Osteoblast (primary cell): ENCODE data around the gene KRTAP9-7. TPM values are rescaled to one million over a fixed set of nuclear protein-coding genes. Genes with fewer than 3 reads are reported as not detected.

Experiments used
- DNase-seq: peaks from one replicate; pipeline ENCODE4 v3.0.0; 2011; ENCODE audit warnings: low spot score, mixed read lengths; ENCODE audit not compliant: insufficient read length; ENCODE audit errors: missing footprints
- H2AFZ ChIP-seq: 2 replicates; pipeline ENCODE4 v1.6.0; 2011; ENCODE audit warnings: mild to moderate bottlenecking, low read length
- H3K27ac ChIP-seq: 2 replicates; pipeline ENCODE4 v1.5.1; 2011; ENCODE audit warnings: mild to moderate bottlenecking, low read depth, low read length, moderate library complexity
- H3K27me3 ChIP-seq: 2 replicates; pipeline ENCODE4 v1.6.0; 2012; ENCODE audit warnings: mild to moderate bottlenecking, control low read depth, inconsistent platforms, low read length, moderate library complexity; ENCODE audit not compliant: insufficient read depth
- H3K36me3 ChIP-seq: 2 replicates; pipeline ENCODE4 v1.5.1; 2011; ENCODE audit warnings: mild to moderate bottlenecking, low read length, control low read depth, moderate library complexity; ENCODE audit not compliant: insufficient read depth
- H3K4me1 ChIP-seq: 2 replicates; pipeline ENCODE4 v1.5.1; 2011; ENCODE audit warnings: mild to moderate bottlenecking, low read length, control low read depth, moderate library complexity; ENCODE audit not compliant: insufficient read depth
- H3K4me2 ChIP-seq: 2 replicates; pipeline ENCODE4 v1.6.0; 2011; ENCODE audit warnings: mild to moderate bottlenecking, low read length; ENCODE audit not compliant: insufficient read depth
- H3K4me3 ChIP-seq: fragments of 200-600 bp; sonication (generic); 3 replicates; pipeline ENCODE4 v1.5.1; 2012; ENCODE audit warnings: mild to moderate bottlenecking, low read length, inconsistent platforms; ENCODE audit not compliant: insufficient read depth
- H3K79me2 ChIP-seq: 2 replicates; pipeline ENCODE4 v1.6.0; 2012; ENCODE audit warnings: mild to moderate bottlenecking, low read length, control low read depth, inconsistent platforms; ENCODE audit not compliant: insufficient read depth
- H3K9me3 ChIP-seq: 2 replicates; pipeline ENCODE4 v1.5.1; 2011; ENCODE audit warnings: low read depth, low read length, control low read depth
- H4K20me1 ChIP-seq: 2 replicates; pipeline ENCODE4 v1.6.0; 2012; ENCODE audit warnings: mild to moderate bottlenecking, low read length, control low read depth; ENCODE audit not compliant: insufficient read depth
- total RNA-seq: library from RNA; depleted of rRNA; stranded (reverse); fragments of >200 nt; gene quantifications from 2 replicates; pipeline ENCODE4 v1.2.3, GENCODE V29; 2012
- TF ChIP-seq, protein P1 (sequence below): IDR thresholded peaks from 2 replicates; pipeline ENCODE4 v1.5.1; 2011; ENCODE audit warnings: mild to moderate bottlenecking, low read depth, low read length, moderate library complexity; ENCODE audit errors: extremely low read depth

Gene KRTAP9-7
- total RNA-seq, 1 donor: not detected

DNA sequence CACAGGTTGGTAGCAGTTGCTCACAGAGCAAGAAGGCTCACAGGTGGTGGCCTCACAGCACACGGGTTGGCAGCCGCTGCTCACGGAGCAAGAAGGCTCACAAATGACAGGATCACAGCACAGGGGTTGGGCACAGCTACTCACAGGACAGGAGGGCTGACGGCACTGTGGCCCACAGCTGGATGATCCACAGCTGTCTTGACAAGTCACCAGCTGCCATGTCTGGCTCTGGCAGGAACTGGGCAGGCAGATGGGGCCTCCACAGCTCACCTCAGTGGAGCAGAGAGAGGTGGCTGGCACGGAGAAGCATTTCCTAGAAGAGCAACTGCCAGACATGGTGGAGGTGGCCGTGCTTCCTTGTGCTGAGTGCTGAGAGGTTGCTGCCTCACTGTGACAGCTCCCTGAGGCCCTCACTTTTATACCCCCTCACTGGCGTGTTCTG is 33.4 kb downstream of the KRTAP9-7 start, which contains the start of gene KRTAP16-1:
KRTAP16-1 (minus strand) TSS at position 392 of the 442 bp plus-strand sequence; CDS start at position 336, 56 bp downstream.
- no peaks in the 10 kb centered on the region for H3K36me3 ChIP-seq
- no peak for DNase-seq
- H3K27me3 ChIP-seq: no peaks in the 10 kb centered on the region
- peak within 1 kb of the TSS; percentile 83 for H2AFZ ChIP-seq
- peaks cover 11% of the 10 kb centered on the region for H3K4me1 ChIP-seq
- peak within 1 kb of the TSS; percentile 38 for H3K4me3 ChIP-seq
- no peaks in the 10 kb centered on the region for H3K79me2 ChIP-seq
- no peaks in the 10 kb centered on the region for H3K9me3 ChIP-seq
- no peak within 1 kb of the TSS for H3K27ac ChIP-seq
- no peaks in the 10 kb centered on the region for H4K20me1 ChIP-seq
- TF ChIP-seq, protein P1, sequence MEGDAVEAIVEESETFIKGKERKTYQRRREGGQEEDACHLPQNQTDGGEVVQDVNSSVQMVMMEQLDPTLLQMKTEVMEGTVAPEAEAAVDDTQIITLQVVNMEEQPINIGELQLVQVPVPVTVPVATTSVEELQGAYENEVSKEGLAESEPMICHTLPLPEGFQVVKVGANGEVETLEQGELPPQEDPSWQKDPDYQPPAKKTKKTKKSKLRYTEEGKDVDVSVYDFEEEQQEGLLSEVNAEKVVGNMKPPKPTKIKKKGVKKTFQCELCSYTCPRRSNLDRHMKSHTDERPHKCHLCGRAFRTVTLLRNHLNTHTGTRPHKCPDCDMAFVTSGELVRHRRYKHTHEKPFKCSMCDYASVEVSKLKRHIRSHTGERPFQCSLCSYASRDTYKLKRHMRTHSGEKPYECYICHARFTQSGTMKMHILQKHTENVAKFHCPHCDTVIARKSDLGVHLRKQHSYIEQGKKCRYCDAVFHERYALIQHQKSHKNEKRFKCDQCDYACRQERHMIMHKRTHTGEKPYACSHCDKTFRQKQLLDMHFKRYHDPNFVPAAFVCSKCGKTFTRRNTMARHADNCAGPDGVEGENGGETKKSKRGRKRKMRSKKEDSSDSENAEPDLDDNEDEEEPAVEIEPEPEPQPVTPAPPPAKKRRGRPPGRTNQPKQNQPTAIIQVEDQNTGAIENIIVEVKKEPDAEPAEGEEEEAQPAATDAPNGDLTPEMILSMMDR: no peak
- H3K4me2 ChIP-seq: peak within 1 kb of the TSS; percentile 32

DNA sequence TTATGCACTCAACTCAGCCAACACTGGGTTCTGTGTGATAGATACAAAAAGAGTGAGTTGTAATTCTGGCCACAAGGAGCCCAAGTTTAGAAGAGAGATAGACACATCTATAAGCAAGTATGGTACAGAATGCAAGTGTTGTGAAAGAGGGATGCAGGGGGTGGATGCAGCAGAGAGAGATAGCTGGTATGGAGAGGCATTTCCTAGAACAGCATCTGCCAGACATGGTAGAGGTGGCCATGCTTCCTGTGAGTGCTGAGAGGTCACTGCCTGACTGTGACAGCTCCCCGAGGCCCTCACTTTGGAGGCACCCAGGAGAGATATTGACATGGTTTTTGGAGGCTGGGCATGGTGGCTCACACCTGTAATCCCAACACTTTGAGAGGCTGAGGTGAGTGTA is 35.6 kb downstream of the KRTAP9-7 start:
- Histone ChIP-seq H3K9me3 (no peaks in the 10 kb centered on the region), H3K27ac (no peak overlapping the region), H2AFZ (no peak overlapping the region), H3K27me3 (no peaks in the 10 kb centered on the region), H3K4me2 (no peak overlapping the region), H3K4me3 (no peak overlapping the region), H3K4me1 (peaks cover 16% of the 10 kb centered on the region), H3K79me2 (no peaks in the 10 kb centered on the region), H4K20me1 (no peaks in the 10 kb centered on the region), H3K36me3 (no peaks in the 10 kb centered on the region)
- no peak for DNase-seq
- TF ChIP-seq, protein P1: no peak

DNA sequence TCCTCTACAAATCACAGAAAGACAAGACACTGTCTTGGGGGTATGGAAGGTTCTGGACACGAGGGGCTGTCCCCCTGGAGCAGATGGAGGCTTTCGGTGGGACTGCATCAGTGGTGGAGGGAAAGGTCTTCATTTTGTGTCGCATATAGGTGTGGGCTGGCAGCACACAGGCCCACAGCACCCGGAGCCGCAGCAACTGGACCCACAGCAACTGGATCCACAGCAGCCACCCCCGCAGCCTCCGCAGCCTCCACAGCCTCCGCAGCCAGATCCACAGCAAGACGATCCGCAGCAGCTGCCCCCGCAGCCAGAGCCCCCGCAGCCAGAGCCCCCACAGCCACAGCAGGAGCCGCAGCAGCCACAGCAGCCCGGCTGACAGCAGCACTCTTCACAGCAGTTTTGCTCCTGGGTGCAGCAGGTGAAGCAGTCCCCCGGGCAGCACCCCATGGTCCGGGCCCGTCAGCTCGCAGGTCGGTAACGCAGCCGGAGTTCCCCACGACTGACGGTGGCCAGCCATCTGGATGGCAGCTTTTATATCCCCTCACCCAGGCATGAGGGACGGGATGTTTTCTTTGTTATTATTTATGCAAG is 39.8 kb downstream of the KRTAP9-7 start, which contains the start of gene KRTAP17-1:
KRTAP17-1 (minus strand) TSS at position 507 of the 591 bp plus-strand sequence; CDS start at position 447, 60 bp downstream.
- Histone ChIP-seq H3K4me3 (peak within 1 kb of the TSS; percentile 43), H3K9me3 (no peaks in the 10 kb centered on the region), H2AFZ (peak within 1 kb of the TSS; percentile 74), H4K20me1 (no peaks in the 10 kb centered on the region), H3K4me2 (peak within 1 kb of the TSS; percentile 28), H3K27ac (no peak within 1 kb of the TSS), H3K36me3 (no peaks in the 10 kb centered on the region), H3K4me1 (peaks cover 6% of the 10 kb centered on the region), H3K79me2 (no peaks in the 10 kb centered on the region), H3K27me3 (no peaks in the 10 kb centered on the region)
- DNase-seq: no peak
- TF ChIP-seq, protein P1: no peak

DNA sequence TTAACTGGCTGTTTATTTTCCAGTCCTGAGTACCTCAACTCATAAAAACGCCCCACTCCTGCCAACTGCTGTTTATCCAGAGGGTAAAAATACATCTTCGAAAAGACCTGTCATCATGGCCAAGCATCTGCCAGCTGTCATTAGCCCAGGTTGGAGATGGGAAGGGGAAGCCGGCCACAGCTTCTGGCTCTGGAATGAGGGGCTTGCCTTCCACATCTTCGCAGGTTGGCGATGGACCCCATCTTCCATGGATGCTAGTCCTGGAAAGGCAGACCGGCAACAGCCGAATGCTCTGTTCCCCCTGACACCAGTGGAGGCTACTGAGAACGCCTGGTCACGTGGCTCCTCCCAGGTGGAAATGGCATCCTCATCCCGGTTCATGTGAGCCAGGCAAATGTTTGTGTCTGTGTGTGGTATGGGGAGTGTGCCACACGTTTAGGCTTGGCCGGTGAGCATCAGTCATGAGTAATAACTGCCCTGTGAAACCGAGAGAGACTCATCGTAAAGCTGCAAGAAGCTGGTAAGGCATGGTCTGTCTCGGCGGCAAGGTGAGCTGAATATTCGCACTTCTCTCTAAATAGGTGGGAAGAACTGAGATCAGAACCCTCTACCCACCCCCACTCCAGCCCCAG is 40.4 kb downstream of the KRTAP9-7 start:
- DNase-seq: no peak
- Histone ChIP-seq H3K4me3 (peak overlapping the region; percentile 43), H3K27me3 (no peaks in the 10 kb centered on the region), H3K4me2 (peak overlapping the region; percentile 28), H3K9me3 (no peaks in the 10 kb centered on the region), H3K36me3 (no peaks in the 10 kb centered on the region), H3K4me1 (peaks cover 6% of the 10 kb centered on the region), H4K20me1 (no peaks in the 10 kb centered on the region), H3K79me2 (no peaks in the 10 kb centered on the region), H3K27ac (no peak overlapping the region), H2AFZ (peak overlapping the region; percentile 74)
- TF ChIP-seq, protein P1: no peak
